Stromal cell of bone marrow (primary cell): ENCODE data around the gene ATP2C2.
"Not testable (repeated sequence)": the region's sequence is repeated elsewhere in the genome, so short reads cannot be mapped to it uniquely, and the experiment has no call there.

Source experiments
- DNase-seq: peaks from one replicate; pipeline ENCODE4 v3.0.0-alpha.2; 2012; ENCODE audit warnings: low read depth

The ATP2C2 gene

DNA sequence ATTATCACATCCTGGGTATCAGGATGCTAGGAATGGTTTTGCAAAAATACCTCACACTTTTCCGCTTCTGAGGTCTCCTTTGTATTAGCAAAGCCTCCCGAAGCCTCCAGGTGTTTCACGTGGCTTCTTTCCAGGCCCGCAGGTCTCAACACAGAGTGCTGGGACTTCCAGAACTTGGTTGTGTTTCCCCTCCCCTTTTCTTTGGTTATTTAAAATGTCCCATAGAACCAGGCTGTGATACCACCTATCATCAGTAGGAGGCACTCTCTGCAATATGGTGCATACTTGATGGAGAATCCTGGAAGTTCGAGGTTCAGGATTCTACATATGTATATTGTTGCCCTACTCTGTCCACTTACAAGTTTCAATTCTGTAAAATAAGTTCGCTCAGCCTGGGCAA lies 28.8 kb downstream of the ATP2C2 start:
- no peak for DNase-seq

GRCh38 chr16:84398701-84399100 lies 30.4 kb downstream of the ATP2C2 start:
- no peak for DNase-seq

DNA sequence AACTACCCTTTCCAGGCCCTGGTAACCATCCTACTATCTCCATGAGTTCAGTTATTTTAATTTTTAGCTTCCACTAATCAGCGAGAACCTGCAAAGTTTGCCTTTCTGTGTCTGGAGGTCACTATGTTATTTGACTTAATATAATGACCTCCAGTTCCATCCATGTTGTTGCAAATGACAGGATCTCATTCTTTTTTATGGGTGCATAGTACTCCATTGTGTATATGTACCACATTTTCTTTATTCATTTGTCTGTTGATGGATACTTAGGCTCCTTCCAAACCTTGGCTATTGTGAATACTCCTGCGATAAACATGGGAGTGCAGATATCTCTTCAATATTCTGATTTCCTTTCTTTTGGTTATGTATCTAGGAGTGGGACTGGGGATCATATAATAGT lies 31.6 kb downstream of the ATP2C2 start:
- DNase-seq = not testable (repeated sequence)

DNA sequence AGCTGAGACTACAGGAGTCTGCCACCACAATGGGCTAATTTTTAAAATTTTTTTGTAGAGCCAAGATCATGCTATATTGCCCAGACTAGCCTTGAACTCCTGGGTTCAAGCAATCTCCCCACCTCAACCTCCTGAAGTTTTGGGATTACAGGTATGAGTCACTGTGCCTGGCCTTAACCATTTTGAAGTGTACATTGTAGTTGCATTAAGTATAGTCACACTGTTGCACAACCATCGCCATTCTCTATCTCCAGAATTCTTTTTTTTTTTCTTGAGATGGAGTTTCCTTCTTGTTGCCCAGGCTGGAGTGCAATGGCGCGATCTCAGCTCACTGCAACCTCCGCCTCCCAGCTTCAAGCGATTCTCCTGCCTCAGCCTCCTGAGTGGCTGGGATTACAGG lies 35.1 kb downstream of the ATP2C2 start:
- DNase-seq = not testable (repeated sequence)

DNA sequence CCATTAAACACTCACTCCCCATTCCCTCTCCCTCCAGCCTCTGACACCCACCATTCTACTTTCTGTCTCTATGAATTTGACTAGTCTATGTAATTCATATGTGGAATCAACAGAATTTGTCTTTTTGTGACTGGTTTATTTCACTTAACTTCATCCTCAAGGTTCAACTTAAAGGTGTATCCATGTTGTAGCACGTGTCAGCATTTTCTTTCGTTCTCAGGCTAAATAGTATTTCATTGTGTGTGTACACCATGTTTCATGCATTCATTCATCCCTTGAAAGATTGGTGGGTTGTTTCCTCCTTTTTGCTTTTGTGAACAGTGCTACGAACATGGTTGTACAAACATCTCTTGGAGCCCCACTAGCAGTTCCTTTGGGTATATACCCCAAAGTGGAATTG lies 36.0 kb downstream of the ATP2C2 start:
- DNase-seq = no peak

DNA sequence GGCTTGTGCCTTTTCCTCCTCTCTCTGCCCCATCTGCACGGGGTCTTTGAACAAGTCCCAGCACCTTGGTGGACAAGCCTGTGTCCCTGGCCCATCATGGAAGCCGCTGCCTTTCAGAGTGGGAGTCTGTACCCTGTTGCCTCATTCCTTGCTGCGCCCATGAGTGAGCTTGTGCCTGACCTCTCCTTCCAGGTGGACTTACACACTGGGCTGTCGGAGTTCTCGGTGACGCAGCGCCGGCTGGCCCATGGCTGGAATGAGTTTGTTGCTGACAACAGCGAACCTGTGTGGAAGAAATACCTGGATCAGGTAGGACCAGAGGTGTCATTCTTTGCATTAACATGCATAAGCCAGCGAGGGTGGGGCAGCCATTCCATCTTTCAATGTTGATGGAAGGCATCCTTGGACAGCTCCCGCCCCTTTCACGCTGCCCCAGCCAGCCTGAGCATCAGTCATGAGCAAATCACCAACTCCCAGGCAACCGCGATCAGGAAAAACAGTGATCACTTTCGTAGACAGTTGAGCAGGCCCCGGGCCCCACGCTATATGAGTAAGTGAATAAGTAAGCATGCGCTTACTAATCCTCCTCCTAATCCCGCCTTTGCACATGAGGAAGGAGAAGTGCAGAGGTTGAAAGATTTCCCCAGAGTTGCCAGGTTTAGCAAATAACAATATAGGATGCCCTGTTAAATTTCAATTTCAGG lies 36.8 kb downstream of the ATP2C2 start:
- no peak for DNase-seq

DNA sequence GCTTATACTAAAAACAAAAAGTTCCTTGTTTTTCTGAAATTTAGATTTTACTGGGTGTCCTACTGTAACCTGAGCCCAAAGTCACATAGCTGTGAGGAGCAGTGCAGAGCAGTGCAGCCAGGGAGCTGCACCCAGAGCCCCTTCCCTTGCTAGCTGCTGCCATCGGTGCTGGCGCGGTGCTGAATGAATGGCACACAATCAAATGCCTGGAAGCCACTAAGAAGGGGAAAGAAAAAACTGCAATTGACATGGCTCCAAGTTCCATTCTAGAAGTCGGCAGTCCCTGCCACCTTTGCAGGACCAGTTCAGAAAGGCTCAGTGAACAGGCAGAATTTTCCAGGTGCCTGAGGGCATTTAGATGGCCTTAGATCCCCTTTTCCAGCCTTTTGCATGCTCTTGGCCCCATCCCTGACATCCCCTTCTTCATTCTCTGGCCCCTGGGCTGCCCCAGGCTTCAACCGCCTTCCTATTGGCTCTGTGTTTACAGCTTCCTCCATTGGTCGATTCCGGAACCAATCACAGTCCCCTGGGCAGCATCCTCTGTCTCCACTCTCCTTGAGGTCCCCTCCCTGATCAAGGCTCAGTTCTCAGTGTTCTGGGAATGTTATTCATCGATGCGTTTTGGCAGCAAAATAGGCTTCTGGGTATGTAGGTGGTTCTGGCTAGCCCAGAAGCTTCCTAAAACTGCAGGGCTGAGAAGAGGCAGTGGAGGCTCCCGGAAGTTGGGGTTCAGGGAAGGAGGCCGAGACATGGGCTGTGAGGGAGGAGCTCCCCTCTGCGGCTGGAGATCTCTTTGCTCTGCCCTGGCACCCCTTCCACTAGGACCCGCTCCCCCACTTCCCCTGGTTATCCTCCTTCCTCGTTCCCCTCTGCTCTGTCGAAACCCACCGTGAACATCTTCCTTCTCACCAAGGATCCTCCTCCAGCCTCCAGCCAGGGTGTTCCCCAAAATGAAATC lies 37.9 kb downstream of the ATP2C2 start:
- DNase-seq = no peak

DNA sequence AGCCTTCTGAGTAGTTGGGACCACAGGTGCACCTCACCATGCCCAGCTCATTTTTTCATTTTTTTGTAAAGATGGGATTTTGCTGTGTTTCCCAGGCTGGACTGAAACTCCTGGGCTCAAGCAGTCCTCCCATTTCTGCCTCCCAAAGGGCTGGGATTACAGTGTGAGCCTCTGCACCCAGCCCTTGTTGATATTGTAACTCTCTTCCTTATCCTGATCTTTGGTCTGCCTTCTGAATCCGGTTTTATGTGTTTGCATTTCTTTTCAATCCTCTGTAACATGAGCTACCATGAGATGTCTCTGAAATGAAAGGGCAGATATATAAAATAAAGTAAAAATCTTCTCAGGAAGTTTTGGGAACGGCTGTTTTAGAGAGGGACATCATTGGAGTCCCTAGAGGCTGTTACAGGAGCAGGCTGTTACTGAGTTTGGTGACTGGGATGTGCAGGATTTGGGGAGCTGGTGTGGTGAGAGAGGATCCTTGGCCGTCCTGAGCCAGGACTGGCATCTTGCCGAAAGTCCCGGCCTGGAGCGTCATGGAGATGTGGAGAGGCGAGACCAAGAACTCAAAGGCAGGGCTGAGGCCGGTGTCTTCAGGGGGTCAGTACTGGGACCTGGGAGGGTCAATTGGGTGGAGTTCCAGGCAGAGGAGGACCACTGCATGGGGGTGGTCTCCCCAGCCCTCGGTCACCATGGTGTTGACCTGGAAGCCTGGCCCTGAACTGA lies 39.4 kb downstream of the ATP2C2 start:
- no peak for DNase-seq

DNA sequence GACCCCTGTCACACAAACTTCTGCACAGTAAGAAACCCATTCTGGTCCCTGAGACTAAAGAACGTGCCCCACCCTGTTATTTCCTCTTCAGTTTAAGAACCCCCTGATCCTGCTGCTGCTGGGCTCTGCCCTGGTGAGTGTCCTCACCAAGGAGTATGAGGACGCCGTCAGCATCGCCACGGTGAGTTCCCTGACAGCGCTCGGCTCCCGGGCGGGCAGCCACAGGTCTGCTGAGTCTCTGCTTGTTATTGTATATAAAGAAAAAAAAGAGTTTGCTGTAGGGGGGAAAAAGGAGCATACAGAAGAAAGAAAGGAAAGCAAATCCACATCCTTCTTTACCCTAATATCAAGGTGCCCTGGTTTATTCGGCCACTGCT lies 40.0 kb downstream of the ATP2C2 start:
- DNase-seq = no peak

- no peak for DNase-seq
These were observed 40.5 kb downstream of the ATP2C2 start for GRCh38 chr16:84408856-84409255.

DNA sequence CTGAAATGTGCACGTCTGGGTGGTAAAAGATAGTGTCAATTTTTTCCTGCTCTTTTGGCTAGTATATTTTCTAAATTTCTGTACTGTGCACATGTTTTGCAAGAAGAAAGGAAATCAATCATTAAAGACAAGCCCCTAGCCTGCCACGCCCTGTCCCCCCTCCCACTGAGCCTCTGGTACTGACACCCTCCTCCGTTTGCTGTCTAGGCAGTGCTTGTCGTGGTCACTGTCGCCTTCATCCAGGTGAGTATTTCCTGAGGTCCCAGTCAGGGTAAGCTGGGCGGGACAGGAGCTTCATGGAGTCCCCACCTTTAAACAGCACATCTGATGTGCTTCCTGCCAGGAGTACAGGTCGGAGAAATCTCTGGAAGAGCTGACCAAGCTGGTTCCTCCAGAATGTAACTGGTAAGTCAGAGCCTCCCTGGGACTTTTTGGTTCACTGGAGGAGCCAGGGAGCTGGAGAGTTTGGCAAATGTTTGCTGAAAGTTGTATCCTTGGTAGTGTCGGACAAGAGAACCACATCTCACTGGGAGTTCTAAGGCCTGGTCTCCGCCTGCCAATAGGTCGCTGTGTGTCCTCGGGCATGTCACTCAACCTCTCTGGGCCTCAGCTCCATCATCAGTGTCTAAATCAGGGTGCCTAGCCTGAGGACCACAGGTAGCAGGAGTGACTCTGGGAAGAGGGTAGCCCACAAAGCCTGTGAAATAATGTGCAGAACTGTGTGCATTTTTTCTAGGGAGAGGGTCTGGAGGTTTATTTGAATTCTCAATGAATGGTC lies 42.2 kb downstream of the ATP2C2 start:
- no peak for DNase-seq

DNA sequence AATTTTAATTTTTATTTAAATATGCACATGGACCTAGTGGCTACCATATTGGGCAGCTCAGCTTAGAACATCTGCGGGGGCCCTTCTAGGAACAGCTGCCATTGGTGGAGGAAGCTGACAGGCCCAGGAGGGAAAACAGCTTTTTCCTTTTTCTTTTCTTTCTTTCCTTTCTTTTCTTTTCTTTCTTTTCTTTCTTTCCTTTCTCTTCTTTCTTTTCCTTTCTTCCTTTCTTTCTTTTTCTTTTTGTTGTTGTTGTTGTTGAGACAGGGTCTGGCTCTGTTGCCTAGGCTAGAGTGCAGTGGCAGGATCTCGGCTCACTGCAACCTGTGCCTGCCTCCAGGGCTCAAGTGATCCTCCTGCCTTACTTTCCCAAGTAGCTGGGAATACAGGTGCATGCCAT lies 43.4 kb downstream of the ATP2C2 start:
- DNase-seq = no peak

GRCh38 chr16:84412262-84412661 lies 43.9 kb downstream of the ATP2C2 start:
- DNase-seq = no peak

DNA sequence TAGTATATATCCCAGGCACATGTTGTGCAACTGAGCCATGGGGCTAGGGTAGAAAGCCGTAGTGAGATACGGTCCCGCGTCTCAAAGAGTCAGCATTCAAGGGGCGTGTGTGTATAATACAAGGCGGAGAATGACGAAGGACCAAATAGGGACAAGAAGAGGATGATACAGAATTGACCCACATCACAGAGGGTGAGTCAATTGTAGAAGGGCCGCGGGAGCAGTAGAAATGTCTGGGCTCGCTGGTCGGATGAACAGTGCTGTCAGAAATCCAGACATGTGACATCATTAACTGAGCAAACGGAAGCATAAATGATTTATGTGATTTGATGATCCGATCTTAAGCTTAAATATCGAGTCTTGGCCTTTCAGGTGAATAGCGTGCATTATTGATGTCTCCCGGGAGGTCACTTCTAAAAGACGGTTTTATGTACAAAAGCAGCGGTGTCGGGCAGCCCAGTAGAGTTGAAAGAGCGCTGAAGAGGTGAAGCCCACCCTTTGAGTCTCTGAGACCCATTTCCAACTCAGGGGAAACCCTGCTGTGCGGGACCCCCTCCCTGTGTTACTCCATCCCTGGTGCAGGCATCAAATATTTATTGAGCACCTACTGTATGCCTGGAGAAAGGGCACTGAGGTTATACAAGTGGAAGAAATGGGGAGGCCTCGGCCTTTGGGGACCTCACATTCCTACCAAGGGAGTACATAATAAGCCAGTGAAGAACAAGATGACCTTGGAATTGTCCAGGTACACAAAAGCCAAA lies 45.1 kb downstream of the ATP2C2 start:
- DNase-seq = no peak

DNA sequence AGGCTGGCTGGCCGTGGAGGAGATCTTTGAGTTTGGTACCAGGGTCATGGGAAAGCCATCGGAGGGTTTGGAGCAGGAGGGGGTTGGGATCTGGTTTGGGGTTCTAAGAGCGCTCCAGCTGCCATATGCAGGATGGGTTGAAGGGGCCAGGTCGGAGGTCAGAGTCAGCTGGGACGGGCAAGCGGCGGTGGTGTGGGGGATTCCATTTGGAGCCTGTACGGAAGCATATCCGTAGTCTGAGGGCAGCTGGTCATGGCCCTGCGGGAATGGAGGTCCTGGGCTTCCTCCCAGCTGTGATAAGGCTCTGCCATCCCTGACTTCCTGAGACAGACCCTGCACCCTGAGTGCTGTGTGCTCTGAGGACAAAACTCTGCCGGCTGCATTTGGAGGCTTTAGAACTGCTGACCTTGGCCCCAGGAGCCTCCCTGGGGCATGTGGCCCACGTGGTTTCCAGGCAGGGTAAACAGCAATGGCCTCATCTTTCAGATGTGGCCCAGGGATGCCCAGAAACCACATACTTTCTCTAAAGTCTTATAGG lies 46.5 kb downstream of the ATP2C2 start:
- no peak for DNase-seq

- no peak for DNase-seq
These were observed 48.3 kb downstream of the ATP2C2 start for GRCh38 chr16:84416407-84417321.

DNA sequence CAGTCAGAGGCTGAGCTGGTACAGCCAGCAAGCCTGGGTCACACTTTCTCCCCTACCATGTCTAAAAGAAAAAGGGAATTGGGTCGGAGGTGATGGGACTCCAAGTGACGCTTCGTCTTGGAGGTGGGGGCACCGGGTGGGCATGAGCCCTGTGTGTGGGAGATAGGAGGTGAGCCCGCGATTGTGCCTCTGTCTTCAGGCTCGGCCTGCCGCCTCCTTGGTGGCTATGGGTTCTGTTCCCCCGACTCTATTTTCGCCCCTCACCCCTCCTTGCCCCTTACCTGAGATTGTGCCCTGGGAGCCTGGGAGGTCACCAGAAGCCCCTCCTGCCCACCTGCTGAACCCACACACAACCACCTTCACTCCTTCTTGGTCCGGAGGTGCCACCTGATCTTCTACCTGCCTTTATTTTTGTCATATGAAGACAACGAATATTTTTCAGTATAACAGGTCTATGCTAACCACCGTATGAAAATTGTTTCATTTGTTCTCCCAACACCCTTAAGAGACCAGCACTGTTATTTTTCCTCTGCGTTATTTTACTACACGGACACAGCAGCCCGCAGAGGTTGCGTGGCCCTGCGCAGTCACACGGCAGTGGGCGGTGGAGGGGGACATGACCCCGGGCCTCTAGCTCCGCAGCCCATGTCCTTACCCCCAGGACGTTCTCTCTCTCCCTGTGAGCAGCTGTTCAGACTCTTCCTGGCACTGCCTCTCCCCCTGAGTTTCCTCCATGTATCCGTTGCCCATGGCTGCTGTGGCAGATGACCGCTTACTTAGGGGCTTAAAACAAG lies 49.9 kb downstream of the ATP2C2 start:
- DNase-seq = no peak

GRCh38 chr16:84419730-84420129 lies 51.4 kb downstream of the ATP2C2 start:
- no peak for DNase-seq

DNA sequence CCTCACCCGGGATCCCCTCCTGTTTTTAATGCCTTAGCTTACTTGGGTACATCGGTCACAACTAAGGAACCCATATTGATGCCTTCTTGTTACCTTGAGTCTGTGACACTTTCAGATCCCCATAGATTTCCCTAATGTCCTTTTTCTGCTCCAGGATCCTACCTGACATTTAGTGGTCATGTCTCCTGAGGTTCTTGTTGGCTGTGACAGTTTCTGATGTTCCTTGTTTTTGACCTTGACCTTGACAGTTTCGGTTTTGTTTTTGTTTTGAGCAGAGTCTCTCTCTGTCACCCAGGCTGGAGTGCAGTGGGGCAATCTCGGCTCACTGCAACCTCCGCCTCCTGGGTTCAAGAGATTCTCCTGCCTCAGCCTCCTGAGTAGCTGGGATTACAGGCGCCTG lies 52.2 kb downstream of the ATP2C2 start:
- not testable (repeated sequence) for DNase-seq
